Gastrocnemius medialis (tissue), 4 donors: Measurements from ENCODE around the gene MAGEB17.

Experiments
- CTCF ChIP-seq, 5 experiments: fragments of 450-650 bp in 3 of 5; fragments of 200-600 bp in 2 of 5; sonication (generic) in 2 of 5; IDR thresholded peaks in 4 of 5; conservative IDR thresholded peaks in 1 of 5; 1 replicate in 4 of 5; 2 replicates in 1 of 5; pipeline ENCODE4 v1.5.1; 2016 to 2019; ENCODE audit warnings: antibody characterized with exemption in 5 of 5, mild to moderate bottlenecking in 3 of 5, moderate library complexity in 3 of 5
- POLR2A ChIP-seq, 2 donors: fragments of 450-650 bp; IDR thresholded peaks; one replicate each; pipeline ENCODE4 v1.6.1; 2017; ENCODE audit warnings: antibody characterized with exemption in 2 of 2, mild to moderate bottlenecking in 2 of 2, moderate library complexity in 2 of 2

- TF ChIP-seq CTCF (IDR thresholded peaks at IDR 0.05 in 4 of 5, conservative IDR thresholded peaks at IDR 0.05 in 1 of 5) (no peak), POLR2A (IDR thresholded peaks at IDR 0.05) (no peak)
Observed at GRCh38 chrX:16137416-16138107, 29.7 kb upstream of the MAGEB17 start.
